HG02623 (cell line): Measurements from ENCODE around the gene OR4N5.
"Not testable (repeated sequence)": the region's sequence is repeated elsewhere in the genome, so short reads cannot be mapped to it uniquely, and the experiment has no call there.

Experiments used
- ATAC-seq: cut with Tn5 transposase; IDR thresholded peaks from one replicate; pipeline ENCODE4 v1.9.1; 2021; ENCODE audit warnings: moderate library complexity; ENCODE audit not compliant: unreplicated experiment

Gene OR4N5

GRCh38 chr14:20138520-20138919 is at the start of gene OR4N5:
TSS of gene OR4N5 (plus strand) at chr14:20138820. CDS start at chr14:20143736, 4,916 bp downstream.
- ATAC-seq = no peak

GRCh38 chr14:20092050-20092449 is 46.6 kb upstream of the OR4N5 start:
- ATAC-seq = no peak

GRCh38 chr14:20093442-20093841 is 45.2 kb upstream of the OR4N5 start:
- ATAC-seq = no peak

GRCh38 chr14:20098926-20099770 is 39.5 kb upstream of the OR4N5 start:
- ATAC-seq = not testable (repeated sequence)

GRCh38 chr14:20110438-20110837 is 28.2 kb upstream of the OR4N5 start, which contains the start of gene OR4K17:
TSS of gene OR4K17 (plus strand) at chr14:20110739. CDS start at chr14:20117500, 6,761 bp downstream.
- no peak for ATAC-seq

- ATAC-seq = no peak
Measured at GRCh38 chr14:20112321-20112720, 26.3 kb upstream of the OR4N5 start.

GRCh38 chr14:20116748-20117147 is 21.9 kb upstream of the OR4N5 start:
- no peak for ATAC-seq

GRCh38 chr14:20118795-20119194 is 19.8 kb upstream of the OR4N5 start:
- no peak for ATAC-seq

GRCh38 chr14:20143911-20144310 is 5.3 kb downstream of the OR4N5 start:
- ATAC-seq = no peak

- no peak for ATAC-seq
Measured at GRCh38 chr14:20144820-20145219, 6.2 kb downstream of the OR4N5 start.

- ATAC-seq = no peak
Measured at GRCh38 chr14:20164462-20164861, 25.8 kb downstream of the OR4N5 start.

- no peak for ATAC-seq
Measured at GRCh38 chr14:20167091-20167490, 28.5 kb downstream of the OR4N5 start.

GRCh38 chr14:20169852-20170251 is 31.2 kb downstream of the OR4N5 start:
- ATAC-seq = not testable (repeated sequence)

GRCh38 chr14:20174205-20174604 is 35.6 kb downstream of the OR4N5 start:
- ATAC-seq = not testable (repeated sequence)

GRCh38 chr14:20176330-20176729 is 37.7 kb downstream of the OR4N5 start:
- ATAC-seq = no peak

- ATAC-seq = no peak
Measured at GRCh38 chr14:20177433-20177974, 38.9 kb downstream of the OR4N5 start.

- ATAC-seq = no peak
Measured at GRCh38 chr14:20179218-20179617, 40.6 kb downstream of the OR4N5 start.

- ATAC-seq = no peak
Measured at GRCh38 chr14:20179880-20180279, 41.3 kb downstream of the OR4N5 start.

GRCh38 chr14:20180486-20180885 is 41.9 kb downstream of the OR4N5 start:
- no peak for ATAC-seq

GRCh38 chr14:20184181-20184580 is 45.6 kb downstream of the OR4N5 start:
- no peak for ATAC-seq

- no peak for ATAC-seq
Measured at GRCh38 chr14:20190596-20190995, 52.0 kb downstream of the OR4N5 start, which contains the start of gene OR11G2. TSS of gene OR11G2 (plus strand) at chr14:20190896. CDS start at chr14:20197438, 6,542 bp downstream.

GRCh38 chr14:20191396-20191795 is 52.8 kb downstream of the OR4N5 start:
- ATAC-seq = no peak
